Transverse colon (tissue), 4 donors: ENCODE results near the gene CLP1.

ENCODE experiments used
- CTCF ChIP-seq, 5 experiments: fragments of 200-600 bp in 3 of 5; fragments of 450-650 bp in 2 of 5; sonication (generic) in 3 of 5; IDR thresholded peaks; 1 replicate in 2 of 5; 2 replicates in 3 of 5; pipeline ENCODE4 v1.5.1; 2016 to 2017; ENCODE audit warnings: antibody characterized with exemption in 5 of 5, inconsistent platforms in 3 of 5, mild to moderate bottlenecking in 2 of 5, moderate library complexity in 1 of 5
- EP300 ChIP-seq: sonication (generic); formaldehyde crosslinking; IDR thresholded peaks from one replicate; pipeline ENCODE4 v1.6.1; 2017; ENCODE audit warnings: antibody characterized with exemption, low read depth
- POLR2A ChIP-seq: fragments of 450-650 bp; IDR thresholded peaks from one replicate; pipeline ENCODE4 v1.6.1; 2016; ENCODE audit warnings: antibody characterized with exemption, mild to moderate bottlenecking, moderate library complexity
- POLR2AphosphoS5 ChIP-seq, 3 donors: sonication (generic); formaldehyde crosslinking; IDR thresholded peaks; one replicate each; pipeline ENCODE4 v1.6.1; 2016; ENCODE audit warnings: antibody characterized with exemption in 3 of 3

- no peak for TF ChIP-seq POLR2A
- TF ChIP-seq CTCF (IDR thresholded peaks at IDR 0.05) = no peak
- TF ChIP-seq POLR2AphosphoS5 (IDR thresholded peaks at IDR 0.05) = no peak
- no peak for TF ChIP-seq EP300
Measured at GRCh38 chr11:57620467-57620866, 37.1 kb upstream of the CLP1 start.
